ENCODE data around the gene LRFN2. TPM values are rescaled to one million over a fixed set of nuclear protein-coding genes. Genes with fewer than 3 reads are reported as not detected.

The LRFN2 gene
- total RNA-seq, 3 donors from 2014 or later, result not detected

DNA sequence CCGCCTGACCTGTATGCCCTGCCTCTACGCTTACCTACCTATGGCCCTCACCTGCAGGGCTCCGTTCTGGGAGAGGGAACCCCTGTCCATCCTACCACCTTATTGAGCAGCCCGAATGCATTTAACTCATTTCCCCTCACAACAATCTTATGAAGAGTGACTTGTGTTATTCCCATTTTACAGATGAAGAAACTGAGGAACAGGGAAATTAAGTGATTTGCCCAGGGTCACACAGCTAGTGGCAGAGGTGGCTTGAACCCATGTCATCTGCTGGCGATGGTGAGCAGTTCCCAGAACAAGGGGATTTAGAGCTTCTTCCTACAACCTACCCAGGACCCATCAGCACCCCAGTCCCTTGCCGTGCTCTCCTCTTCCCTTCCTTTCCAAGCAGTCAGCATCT is 42.3 kb upstream of the LRFN2 start:
- H3K27me3 ChIP-seq, result no peaks in the 10 kb centered on the region
- H3K4me1 ChIP-seq, result no peaks in the 10 kb centered on the region
- intact Hi-C loops (cut with DNase I; ENCODE audit: low total_unique reads), result no loop called here
- H3K27ac ChIP-seq, result no peak overlapping the region
- TF ChIP-seq POLR2AphosphoS5 (IDR thresholded peaks at IDR 0.05) (no peak), POLR2A (IDR thresholded peaks at IDR 0.05) (no peak)
- TF ChIP-seq, protein P1, sequence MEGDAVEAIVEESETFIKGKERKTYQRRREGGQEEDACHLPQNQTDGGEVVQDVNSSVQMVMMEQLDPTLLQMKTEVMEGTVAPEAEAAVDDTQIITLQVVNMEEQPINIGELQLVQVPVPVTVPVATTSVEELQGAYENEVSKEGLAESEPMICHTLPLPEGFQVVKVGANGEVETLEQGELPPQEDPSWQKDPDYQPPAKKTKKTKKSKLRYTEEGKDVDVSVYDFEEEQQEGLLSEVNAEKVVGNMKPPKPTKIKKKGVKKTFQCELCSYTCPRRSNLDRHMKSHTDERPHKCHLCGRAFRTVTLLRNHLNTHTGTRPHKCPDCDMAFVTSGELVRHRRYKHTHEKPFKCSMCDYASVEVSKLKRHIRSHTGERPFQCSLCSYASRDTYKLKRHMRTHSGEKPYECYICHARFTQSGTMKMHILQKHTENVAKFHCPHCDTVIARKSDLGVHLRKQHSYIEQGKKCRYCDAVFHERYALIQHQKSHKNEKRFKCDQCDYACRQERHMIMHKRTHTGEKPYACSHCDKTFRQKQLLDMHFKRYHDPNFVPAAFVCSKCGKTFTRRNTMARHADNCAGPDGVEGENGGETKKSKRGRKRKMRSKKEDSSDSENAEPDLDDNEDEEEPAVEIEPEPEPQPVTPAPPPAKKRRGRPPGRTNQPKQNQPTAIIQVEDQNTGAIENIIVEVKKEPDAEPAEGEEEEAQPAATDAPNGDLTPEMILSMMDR (IDR thresholded peaks at IDR 0.05), result no peak
- no peak overlapping the region for H3K4me3 ChIP-seq
- H3K9me3 ChIP-seq, result no peaks in the 10 kb centered on the region
- no peaks in the 10 kb centered on the region for H3K36me3 ChIP-seq
- no peak for DNase-seq (ENCODE audit: low spot score in 2 of 2)

DNA sequence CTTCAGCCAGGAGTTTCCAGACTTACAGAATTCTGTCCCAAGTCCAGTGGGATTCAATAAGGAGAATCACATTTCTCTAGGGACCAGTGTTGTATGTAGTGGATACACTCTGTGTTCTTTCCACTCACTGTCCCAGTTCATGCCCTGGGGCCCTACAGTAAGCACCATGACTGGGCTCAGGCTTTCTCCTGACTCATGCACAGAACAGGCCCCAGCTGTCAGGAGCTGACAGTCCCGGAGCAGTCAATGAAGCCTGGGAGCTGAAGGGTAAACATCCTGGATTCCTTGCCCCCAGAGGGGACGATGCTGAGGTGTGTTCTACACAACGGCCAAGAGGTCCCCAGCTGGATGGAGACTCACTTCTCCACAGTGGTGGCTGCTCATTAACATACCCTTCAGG is 40.2 kb upstream of the LRFN2 start:
- DNase-seq (ENCODE audit: low spot score in 2 of 2), result no peak
- H3K36me3 ChIP-seq, result no peaks in the 10 kb centered on the region
- TF ChIP-seq POLR2AphosphoS5 (IDR thresholded peaks at IDR 0.05) (no peak), POLR2A (IDR thresholded peaks at IDR 0.05) (no peak)
- TF ChIP-seq, protein P1 (IDR thresholded peaks at IDR 0.05), result no peak
- no peak overlapping the region for H3K4me3 ChIP-seq
- no peaks in the 10 kb centered on the region for H3K4me1 ChIP-seq
- no peaks in the 10 kb centered on the region for H3K27me3 ChIP-seq
- no peaks in the 10 kb centered on the region for H3K9me3 ChIP-seq
- H3K27ac ChIP-seq, result no peak overlapping the region
- intact Hi-C loops (cut with DNase I; ENCODE audit: low total_unique reads), result no loop called here

DNA sequence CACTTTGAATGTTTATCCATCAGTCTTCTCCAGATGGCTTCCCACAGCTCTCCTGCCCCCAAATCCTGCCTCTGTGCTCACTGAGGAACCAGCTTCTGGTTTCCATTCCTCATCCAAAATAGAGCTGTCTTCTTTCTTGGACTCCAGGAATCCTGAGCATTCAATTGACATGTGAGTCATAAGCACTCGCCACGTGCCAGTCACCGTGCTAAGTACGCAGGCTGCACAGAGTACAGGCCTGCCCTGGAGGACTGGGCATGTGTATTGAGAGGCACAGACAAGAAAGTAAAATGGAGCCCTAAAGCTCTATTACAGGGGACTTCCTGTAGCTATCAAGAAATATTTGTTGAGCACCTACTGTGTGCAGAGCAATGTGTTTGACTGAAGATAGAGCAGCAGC is 39.7 kb upstream of the LRFN2 start:
- Histone ChIP-seq H3K27me3 (no peaks in the 10 kb centered on the region), H3K9me3 (no peaks in the 10 kb centered on the region), H3K36me3 (no peaks in the 10 kb centered on the region), H3K27ac (no peak overlapping the region), H3K4me1 (no peaks in the 10 kb centered on the region), H3K4me3 (no peak overlapping the region)
- intact Hi-C loops (cut with DNase I; ENCODE audit: low total_unique reads), result no loop called here
- TF ChIP-seq, protein P1 (IDR thresholded peaks at IDR 0.05), result no peak
- TF ChIP-seq POLR2AphosphoS5 (IDR thresholded peaks at IDR 0.05) (no peak), POLR2A (IDR thresholded peaks at IDR 0.05) (no peak)
- no peak for DNase-seq (ENCODE audit: low spot score in 2 of 2)

DNA sequence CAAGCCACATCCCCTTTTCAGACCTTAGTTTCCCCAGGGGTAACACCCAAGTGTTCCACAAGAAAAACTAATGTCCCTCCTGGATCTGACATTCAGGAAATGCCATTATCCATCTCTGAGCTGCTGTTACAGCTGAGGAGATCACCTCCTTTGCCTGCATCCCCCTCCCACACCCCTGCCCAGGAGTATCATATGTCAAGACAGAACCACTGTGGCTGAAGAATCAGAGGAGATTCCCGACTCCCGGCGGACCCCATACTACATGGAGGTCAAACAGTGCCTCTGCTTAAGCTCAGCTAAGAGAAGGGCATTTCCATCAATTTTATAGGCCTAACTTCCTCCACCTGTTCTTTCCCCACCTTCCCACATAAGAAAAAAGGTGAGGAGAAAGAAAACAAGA is 36.8 kb upstream of the LRFN2 start:
- H3K36me3 ChIP-seq, result no peaks in the 10 kb centered on the region
- TF ChIP-seq, protein P1 (IDR thresholded peaks at IDR 0.05), result no peak
- no peak for TF ChIP-seq POLR2AphosphoS5 (IDR thresholded peaks at IDR 0.05)
- no peaks in the 10 kb centered on the region for H3K27me3 ChIP-seq
- no peak overlapping the region for H3K4me3 ChIP-seq
- intact Hi-C loops (cut with DNase I; ENCODE audit: low total_unique reads), result no loop called here
- H3K4me1 ChIP-seq, result no peaks in the 10 kb centered on the region
- no peak overlapping the region for H3K27ac ChIP-seq
- no peak for DNase-seq (ENCODE audit: low spot score in 2 of 2)
- H3K9me3 ChIP-seq, result no peaks in the 10 kb centered on the region

DNA sequence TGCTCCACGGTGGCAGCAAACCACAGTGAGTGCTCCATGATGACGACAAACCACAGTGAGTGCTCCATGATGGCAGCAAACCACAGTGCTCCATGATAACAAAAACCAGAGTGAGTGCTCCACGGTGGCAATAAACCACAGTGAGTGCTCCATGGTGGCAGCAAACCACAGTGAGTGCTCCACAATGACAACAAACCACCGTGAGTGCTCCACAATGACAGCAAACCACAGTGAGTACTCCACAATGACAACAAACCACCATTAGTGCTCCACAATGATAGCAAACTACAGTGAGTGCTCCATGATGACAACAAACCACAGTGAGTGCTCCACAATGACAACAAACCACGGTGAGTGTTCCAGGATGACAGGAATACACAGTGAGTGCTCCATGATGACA is 36.0 kb upstream of the LRFN2 start:
- no peaks in the 10 kb centered on the region for H3K27me3 ChIP-seq
- no peak for TF ChIP-seq POLR2AphosphoS5 (IDR thresholded peaks at IDR 0.05)
- TF ChIP-seq, protein P1 (IDR thresholded peaks at IDR 0.05), result no peak
- TF ChIP-seq POLR2A (IDR thresholded peaks at IDR 0.05), result no peak
- intact Hi-C loops (cut with DNase I; ENCODE audit: low total_unique reads), result no loop called here
- H3K27ac ChIP-seq, result no peak overlapping the region
- no peaks in the 10 kb centered on the region for H3K4me1 ChIP-seq
- DNase-seq (ENCODE audit: low spot score in 2 of 2), result no peak
- H3K9me3 ChIP-seq, result no peaks in the 10 kb centered on the region
- H3K36me3 ChIP-seq, result no peaks in the 10 kb centered on the region
- no peak overlapping the region for H3K4me3 ChIP-seq

Measured in breast epithelium (tissue), 4 donors.